Measurements from ENCODE around the gene PLCB2. TPM values are rescaled to one million over a fixed set of nuclear protein-coding genes. Genes with fewer than 3 reads are reported as not detected.

PLCB2 gene
- total RNA-seq, 1 experiment from 2014 or later: 0.74 TPM

DNA sequence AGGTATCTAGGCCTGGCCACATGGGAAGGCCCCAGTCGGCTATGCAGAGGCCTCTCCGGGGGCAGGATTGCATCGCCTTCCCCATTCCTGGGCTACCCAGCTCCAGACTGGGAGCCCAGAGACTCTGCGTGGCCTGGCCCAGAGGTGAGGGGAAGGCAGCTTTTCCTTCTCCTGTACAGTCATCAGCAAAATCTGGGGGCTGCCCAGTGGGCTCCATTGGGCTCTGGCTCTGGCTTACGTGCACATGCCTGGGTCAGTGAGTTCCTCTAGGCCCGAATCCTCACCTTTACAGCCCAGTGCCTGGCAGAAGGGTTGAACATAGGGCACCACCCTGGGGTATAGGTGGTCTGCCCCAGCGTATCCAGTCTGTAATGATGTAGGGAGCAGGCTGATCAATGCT lies 20.9 kb downstream of the PLCB2 start:
- no peak for DNase-seq (ENCODE audit: extremely low read depth, low read depth)

DNA sequence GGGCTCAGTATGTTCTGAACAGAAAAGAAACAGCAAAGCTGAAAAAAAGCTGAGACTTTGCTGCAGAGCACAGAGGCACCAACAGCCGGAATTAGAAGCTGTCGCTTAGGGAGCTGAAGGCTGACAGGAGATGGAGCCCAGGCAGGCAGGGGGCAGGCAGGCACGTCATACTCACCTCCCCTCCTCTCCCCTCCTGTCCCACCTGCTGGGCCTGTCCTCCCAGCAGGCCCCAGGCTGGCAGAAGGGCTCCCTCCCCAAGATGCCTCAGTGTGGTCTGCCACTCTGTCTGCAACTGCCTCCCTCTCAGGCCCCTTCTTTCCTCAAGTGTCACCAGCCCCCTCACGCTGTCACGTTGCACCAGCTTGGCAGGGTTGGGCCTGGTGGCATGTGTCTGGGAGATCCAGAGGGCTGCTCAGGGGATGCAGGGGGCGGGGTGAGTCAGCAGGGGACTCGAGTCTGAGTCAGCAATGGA lies 21.6 kb downstream of the PLCB2 start:
- no peak for DNase-seq (ENCODE audit: extremely low read depth, low read depth)

DNA sequence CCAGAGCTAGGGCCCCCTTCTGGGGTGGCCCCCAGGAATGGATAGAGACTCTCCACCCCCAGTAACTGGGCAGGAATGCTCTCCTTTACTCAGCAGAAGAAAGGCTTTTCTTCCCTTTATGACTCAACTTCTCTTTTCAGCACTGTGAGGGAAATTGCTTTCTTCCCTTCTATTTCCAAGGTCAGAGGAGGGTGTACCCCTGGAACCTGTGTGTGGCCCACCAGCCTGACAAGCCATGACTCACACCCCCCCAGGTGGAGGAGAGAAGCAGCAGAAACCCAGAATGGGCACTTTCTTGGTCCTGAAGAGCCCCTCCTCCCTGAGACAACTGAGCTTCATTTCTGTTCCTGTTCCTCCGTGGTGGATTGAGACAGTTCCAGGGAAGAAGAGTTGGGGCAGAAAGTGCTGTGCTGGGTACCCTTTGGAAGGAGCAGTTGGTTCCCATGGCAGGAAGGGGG lies 22.2 kb downstream of the PLCB2 start:
- DNase-seq (ENCODE audit: extremely low read depth, low read depth): no peak

DNA sequence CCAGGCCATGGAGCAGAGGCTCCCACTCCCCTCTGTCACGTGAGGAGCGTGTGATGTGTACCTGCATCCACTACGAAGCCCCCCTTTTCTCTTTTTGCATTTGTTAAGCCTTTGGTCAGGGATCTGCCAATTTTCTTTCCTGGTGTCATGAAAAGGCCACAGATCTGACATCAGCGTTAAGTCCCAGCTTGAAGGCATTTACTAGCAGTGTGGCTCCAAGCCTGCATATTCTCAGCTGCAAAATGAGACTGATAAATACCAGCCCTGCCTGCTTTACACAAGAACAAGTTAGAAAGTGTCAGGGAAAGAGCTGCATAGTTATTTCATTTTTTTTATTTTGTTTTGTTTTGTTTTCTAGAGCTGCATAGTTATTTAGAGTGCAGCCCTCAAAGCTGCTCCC lies 22.6 kb downstream of the PLCB2 start:
- DNase-seq (ENCODE audit: extremely low read depth, low read depth): no peak

DNA sequence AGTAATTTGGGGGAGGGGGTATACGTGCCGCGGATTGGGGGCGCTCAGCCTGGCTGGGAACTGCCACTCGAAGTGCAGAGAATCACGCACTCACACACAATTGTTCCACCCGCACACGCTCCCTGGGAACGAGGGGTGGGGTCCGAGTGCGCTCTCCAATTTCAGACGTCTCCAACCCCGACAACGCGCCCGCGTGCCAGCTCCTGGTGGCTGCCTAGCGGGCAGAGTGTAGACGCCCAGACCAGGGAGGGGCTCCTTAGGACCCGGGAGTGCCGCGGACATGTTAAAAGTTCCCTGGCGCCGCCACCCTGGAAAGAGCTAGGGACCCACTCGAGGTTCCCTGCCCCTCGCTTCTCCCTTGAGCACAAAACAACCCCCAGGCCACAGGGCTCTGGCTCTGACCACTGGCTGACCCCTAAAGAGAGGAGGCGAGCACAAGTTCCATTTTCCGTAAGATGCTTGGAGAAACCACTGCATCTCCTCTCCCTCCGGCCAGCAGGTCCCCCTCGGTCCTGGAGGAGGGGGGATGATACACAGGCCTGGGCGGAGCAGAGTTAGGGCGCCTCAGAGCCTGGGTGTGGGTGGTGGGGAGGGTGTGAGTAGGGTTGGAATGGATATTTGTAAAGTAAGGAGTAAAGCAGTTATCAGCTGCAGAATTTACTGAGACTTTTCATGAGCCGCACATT lies 24.0 kb downstream of the PLCB2 start:
- no peak for DNase-seq (ENCODE audit: extremely low read depth, low read depth)

DNA sequence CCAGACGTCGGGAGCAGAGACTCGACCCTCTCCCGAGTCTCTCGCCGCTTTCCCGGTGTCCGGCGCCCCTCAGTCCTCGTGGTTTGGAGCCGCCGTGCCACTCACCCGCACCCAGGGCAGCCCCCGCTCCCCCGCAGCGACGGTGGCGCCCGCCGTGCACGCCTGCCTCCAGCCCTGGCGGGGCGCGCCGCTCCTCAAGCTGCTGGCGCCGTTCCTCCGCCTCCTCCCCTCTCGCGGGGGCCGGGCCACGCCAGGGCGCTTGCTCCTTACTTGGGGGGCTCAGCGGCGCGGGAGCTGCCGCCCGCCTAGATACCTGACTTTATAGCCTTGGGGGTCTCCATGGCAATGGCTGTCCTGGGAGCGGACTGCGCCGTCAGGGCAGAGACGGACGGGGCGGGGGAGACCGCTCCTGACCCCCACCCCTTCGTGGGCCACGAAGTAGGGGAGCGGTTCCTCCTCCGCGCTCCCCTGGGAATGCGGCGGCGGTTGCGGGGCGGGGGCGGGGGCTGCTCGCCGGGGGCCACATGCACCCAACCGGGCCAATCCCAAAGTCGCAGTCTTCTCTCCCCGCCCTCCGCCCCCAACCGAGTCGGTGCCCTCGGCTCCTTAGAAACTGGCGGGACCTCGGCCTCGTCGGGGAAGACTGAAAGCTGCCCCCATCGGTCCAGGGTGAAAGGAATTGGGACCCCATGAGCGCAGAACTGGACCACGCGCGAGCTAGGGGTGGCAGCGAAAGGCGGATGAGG lies 24.7 kb downstream of the PLCB2 start, which contains the start of gene ANKRD63:
TSS of gene ANKRD63 (minus strand) at position 196 of the 746 bp plus-strand sequence. CDS start 478 bp downstream, outside the sequence.
- no peak for DNase-seq (ENCODE audit: extremely low read depth, low read depth)

DNA sequence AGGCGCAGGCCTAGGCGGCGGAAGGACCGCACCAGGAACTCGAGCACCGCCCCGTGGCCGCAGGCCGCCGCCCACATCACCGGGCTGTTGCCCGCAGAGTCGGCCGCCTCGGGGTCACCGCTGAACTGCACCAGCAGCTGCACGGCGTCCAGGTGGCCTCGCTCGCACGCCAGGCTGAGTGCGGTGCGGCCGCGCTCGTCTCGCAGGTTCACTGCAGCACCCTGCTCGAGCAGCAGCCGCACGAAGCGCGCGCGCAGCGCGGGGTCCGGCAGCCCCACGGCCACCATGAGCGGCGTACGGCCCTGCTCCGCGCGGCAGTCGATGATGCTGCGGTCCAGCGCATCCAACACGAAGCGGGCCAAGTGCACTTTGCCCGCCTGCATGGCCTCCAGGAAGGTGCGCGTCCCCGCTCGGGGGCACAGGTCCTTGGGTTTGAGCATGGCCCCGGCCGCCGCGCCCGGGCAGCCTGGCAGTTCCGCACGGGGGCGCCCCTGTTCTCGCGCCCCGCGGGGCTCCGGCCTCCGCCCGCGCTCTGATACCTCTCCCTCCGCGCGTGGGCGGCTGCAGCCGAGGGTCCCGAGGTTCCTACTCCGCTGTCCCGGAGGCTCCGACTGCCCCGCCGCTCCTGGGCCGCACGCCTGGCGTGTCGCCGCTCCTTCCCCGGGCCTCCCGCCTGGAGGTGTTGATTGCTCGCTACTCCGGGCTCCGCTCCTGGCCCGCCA lies 25.4 kb downstream of the PLCB2 start:
- DNase-seq (ENCODE audit: extremely low read depth, low read depth): no peak

DNA sequence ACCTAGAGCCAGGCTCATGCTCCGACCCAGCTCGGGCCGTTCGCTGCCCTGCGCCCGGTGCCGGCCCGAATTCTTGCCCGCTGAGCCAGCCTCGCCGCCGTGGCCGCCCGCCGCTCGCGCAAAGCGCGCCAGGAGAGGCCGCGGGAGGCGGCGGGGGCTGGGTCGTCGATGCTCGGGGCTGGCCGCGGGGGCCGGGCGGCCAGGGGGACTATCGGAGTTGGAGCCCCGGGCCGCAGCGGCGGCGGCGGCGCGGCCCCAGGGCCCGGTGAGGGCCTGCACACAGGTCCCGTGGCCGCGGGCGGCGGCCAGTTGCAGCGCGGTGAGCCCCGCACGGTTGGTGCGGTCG lies 26.0 kb downstream of the PLCB2 start:
- DNase-seq (ENCODE audit: extremely low read depth, low read depth): no peak

DNA sequence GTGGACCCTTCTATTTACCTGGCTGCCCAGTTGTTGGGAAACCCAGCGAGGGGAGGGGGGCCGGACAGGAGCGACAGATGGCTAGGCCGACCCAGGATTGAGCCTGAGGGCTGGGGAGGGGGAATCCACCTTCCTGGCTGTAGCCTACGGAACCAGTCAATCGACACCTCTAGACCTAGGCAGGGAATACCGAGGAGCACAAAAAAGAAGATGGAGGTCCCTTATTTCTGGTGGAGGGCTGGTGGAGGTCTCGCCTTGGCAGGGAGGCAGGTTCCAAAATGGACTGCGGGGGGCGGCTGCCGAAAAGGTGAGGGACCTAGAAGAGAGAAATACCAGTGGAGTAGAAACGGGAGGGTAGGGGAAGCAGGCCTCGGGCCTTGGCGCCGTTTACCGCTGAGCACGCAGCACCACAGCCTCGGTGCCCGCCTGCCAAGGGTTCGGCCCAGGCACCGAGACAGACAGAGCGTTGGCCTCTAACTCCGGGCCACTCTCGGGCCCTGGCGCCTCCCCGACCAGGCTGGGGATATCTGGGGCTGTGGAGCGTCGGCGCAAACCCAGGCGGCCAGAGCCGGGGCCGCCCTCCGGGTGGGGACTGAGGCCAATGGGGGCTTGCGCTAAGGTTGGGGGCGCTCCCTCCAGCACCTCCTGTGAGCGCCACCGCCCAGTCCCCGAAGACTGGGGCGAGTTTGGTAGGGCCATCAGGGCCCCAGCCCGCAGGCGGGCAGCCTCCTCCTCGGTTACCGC lies 26.5 kb downstream of the PLCB2 start:
- no peak for DNase-seq (ENCODE audit: extremely low read depth, low read depth)

DNA sequence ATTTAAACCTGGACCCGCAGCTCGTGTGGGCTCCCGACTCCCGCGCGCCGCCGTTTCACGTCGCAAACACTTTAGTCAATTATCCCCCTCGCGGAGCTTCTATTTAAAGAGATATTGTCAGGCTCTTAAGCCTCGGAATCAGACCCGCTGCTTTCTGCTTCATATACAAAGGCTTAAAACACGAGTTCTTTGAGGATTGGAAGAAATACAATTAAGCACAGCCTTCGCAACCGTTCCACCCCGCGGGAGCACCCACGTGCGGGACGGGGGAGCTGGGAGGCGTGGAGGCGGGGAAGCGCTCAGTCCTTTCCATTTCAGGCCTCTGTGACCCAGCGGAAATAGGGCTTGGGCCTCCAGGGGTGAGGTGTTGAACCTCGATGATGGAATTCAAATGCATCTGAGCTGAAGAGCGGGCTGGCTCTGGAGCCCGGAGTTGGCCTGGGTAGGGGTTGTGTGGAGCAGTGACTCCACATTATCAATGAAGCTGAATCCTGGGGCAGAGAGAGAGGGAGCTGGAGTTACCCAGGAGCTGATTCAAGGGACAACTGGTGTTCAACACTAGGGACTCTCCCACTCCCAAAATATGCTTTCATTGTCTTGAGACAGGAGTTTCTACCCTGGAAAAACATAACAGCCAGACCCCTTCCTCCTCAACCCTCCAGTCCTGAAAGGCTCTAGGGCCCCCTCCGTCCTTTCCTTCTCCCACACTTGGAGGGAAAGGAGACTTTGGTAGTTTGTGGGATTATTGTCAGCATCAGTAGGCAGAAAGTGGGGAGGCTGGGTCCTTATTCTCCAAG lies 27.3 kb downstream of the PLCB2 start:
- no peak for DNase-seq (ENCODE audit: extremely low read depth, low read depth)

DNA sequence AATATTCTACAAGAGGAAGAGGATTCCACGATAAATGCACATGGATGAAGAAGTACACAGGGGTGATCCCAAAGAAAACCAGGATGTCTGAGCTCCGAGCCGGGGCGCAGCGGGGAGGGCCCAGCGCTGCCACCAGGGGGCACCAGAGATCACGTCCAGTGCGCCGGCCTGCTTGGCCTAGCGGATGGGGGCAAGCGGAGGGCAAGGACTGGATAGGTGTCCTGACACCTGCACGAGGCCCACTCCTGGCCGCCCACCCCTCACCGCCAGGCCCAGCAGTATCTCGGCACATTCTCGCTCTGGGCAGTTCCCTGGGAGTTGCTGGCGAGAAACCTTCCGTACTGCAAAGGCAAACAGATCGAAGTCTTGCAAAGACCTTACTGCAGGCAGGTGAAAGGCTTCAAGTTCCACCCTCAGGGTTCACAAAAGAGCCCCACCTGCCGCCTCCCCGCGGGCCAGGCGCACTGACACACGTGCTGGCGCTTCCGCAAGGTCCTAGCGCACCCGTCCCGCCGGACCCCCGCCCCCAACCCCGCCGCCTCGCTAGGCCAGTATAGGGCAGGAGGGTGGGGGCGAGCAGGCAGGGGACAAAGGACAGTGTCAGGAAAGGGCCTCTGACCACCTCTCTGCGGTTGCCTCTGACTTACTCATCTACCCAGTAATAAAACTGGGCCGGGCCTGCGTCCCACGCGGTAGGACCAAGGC lies 28.1 kb downstream of the PLCB2 start:
- peak; percentile 51 for DNase-seq (ENCODE audit: extremely low read depth, low read depth)

DNA sequence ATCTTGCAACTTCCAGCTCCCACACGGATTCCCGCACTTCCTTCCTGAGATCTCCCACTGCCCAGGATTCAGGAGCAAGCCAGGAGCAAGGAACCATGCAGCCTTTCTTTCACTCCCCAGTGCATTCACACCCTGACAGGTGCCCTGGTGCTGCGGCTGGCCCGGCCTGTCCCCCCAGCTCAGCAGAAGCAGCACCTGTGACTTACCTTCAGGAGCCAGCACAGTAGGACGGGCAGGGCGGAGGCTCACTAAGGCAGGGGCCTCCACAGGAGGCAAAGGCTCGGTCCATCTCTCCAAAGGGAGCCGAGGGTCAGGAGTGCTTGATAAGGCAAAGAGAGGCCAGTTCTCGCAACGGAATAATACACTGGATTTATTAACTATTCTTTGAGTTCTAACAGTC lies 29.7 kb downstream of the PLCB2 start:
- DNase-seq (ENCODE audit: extremely low read depth, low read depth): no peak

DNA sequence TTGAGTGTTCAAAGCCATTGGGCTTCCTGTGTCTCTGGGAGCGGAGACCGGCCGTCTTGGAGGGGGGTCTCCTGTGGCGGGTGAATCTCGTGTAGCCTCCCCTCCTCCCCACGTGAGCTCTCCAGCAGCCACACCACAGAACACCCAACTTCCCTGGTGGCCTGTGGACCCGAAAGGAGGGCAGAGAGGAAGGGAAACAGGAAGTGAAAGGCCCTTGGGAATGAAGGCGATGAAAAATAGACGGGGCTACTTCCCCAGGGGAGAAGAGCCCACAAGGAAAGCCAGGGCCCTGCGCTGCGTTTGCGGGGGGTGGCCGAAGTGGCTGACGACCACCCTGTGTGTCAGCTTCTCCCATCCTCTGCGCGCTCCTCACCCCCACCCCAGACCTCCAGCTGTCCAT lies 30.3 kb downstream of the PLCB2 start:
- DNase-seq (ENCODE audit: extremely low read depth, low read depth): no peak

DNA sequence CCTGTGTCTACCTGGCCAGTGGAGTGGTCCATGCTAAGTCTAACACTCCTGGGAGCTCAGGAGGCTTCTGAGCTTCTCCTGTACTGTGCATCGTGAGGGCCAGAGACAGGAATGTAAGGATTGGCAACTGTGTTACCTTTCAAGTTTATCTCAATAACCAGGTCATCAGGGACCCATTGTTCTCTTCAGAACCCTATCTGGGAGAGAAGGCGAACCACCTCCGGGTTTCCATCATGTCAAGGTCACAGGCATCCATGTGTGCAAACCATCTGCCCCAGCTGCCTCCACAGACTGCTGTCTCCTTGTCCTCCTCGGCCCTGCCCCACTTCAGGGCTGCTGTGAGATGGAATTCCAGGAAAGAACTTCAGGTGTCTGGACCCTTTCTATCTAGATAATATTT lies 30.8 kb downstream of the PLCB2 start:
- no peak for DNase-seq (ENCODE audit: extremely low read depth, low read depth)

DNA sequence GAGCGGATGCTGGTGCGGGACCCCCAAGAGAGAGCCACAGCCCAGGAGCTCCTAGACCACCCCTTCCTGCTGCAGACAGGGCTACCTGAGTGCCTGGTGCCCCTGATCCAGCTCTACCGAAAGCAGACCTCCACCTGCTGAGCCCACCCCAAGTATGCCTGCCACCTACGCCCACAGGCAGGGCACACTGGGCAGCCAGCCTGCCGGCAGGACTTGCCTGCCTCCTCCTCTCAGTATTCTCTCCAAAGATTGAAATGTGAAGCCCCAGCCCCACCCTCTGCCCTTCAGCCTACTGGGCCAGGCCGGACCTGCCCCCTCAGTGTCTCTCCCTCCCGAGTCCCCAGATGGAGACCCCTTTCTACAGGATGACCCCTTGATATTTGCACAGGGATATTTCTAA lies 31.8 kb downstream of the PLCB2 start:
- no peak for DNase-seq (ENCODE audit: extremely low read depth, low read depth)

DNA sequence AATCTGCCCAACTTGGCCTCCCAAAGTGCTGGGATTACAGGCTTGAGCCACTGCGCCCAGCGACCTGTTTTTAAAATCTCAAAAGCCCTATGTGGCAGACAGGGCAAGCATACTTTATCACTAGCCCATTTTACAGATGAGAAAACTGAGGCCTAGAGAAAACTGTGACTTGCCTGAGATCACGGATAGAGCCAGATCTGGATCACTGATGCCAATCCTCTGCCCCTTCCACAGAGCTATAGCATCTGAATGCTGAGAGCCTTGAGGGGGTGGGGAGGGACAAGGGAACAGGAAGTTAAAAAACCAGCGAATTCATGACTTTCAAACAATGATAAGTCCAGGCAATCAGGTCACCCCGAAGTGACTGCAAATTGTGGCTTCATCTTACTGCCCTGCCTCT lies 32.2 kb downstream of the PLCB2 start:
- DNase-seq (ENCODE audit: extremely low read depth, low read depth): no peak

DNA sequence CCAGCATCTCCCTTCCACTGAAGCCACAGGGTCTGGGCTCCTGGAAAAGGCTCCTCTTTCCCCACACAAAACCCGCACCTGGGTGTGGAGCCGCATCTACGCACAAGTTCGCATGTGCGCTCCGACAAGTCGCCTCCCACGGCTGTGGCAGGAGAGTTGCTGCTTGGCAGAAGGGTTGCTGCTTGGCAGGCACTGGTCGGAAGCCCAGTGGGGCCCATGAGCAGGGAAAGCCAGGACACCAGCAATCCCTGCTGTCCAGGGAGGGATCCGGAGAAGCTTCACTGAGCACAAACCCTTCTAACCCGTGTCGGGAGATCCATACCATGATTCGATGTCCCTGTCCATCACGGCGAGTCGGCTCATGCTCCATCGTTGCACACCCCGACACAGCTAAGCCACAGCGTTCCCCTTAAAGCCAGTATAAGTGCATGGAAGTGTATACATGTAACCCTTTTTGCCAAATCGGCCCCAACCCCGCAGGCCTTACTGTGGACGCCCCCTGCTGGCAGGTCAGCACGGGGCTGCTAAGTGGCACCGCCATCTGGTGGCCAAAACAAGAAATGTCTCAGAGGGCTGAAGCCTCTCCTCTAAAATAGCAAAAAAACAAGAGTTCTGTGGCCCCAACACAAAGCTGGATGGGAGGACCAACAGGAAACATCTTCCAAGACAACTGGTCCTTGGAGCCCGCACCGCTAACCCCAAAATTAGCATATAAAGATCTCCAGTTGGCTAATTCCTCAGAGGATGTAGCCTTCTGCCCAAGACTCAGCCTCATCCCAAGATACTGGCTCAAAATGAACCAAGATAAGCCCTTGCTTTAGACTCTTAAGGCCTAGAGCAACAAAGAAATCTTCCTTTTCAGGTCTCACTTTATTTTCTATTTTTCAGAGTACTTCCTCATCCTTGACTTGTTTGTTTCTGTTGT lies 33.1 kb downstream of the PLCB2 start:
- peak; percentile 73 for DNase-seq (ENCODE audit: extremely low read depth, low read depth)

DNA sequence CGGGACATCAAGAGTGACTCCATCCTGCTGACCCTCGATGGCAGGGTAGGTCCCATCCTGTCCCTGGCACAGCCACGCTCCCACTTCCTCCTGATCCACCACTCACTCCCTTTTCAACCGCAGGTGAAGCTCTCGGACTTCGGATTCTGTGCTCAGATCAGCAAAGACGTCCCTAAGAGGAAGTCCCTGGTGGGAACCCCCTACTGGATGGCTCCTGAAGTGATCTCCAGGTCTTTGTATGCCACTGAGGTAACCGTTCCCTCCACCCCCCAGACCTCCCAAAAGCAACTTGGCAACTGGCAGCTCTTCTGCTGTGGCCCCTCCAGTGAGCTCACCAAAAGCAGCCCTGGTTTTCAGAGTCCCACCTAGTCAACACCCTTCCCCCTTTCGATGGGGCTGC lies 34.3 kb downstream of the PLCB2 start:
- DNase-seq (ENCODE audit: extremely low read depth, low read depth): no peak

Data from NCI-H460 (cell line).